GM19324 (cell line): Measurements from ENCODE around the gene RBMS1.

Source experiments
- ATAC-seq: cut with Tn5 transposase; IDR thresholded peaks from one replicate; pipeline ENCODE4 v1.9.1; 2021; ENCODE audit warnings: mild to moderate bottlenecking, moderate library complexity; ENCODE audit not compliant: unreplicated experiment, low FRiP score

The RBMS1 gene

GRCh38 chr2:160389875-160390274, 103.7 kb downstream of the RBMS1 start:
- no peak for ATAC-seq

- no peak for ATAC-seq
Observed at GRCh38 chr2:160388464-160389263, 104.9 kb downstream of the RBMS1 start.

- no peak for ATAC-seq
Observed at GRCh38 chr2:160387558-160388262, 105.9 kb downstream of the RBMS1 start.

GRCh38 chr2:160384791-160385190, 108.8 kb downstream of the RBMS1 start:
- ATAC-seq = no peak

GRCh38 chr2:160381425-160381951, 112.1 kb downstream of the RBMS1 start:
- no peak for ATAC-seq

- no peak for ATAC-seq
Observed at GRCh38 chr2:160380611-160381010, 113.0 kb downstream of the RBMS1 start.

GRCh38 chr2:160380000-160380570, 113.5 kb downstream of the RBMS1 start:
- ATAC-seq = no peak

GRCh38 chr2:160379399-160379798, 114.2 kb downstream of the RBMS1 start:
- no peak for ATAC-seq

GRCh38 chr2:160377204-160377995, 116.2 kb downstream of the RBMS1 start:
- no peak for ATAC-seq

- no peak for ATAC-seq
Observed at GRCh38 chr2:160376576-160376975, 117.0 kb downstream of the RBMS1 start.

GRCh38 chr2:160375802-160376469, 117.7 kb downstream of the RBMS1 start:
- no peak for ATAC-seq

GRCh38 chr2:160375037-160375436, 118.6 kb downstream of the RBMS1 start:
- no peak for ATAC-seq

- ATAC-seq = no peak
Observed at GRCh38 chr2:160373666-160374065, 119.9 kb downstream of the RBMS1 start.

GRCh38 chr2:160373263-160373662, 120.3 kb downstream of the RBMS1 start:
- no peak for ATAC-seq

GRCh38 chr2:160372585-160372984, 121.0 kb downstream of the RBMS1 start:
- no peak for ATAC-seq

- ATAC-seq = no peak
Observed at GRCh38 chr2:160372010-160372356, 121.6 kb downstream of the RBMS1 start.

GRCh38 chr2:160371251-160372009, 122.2 kb downstream of the RBMS1 start:
- no peak for ATAC-seq

- no peak for ATAC-seq
Observed at GRCh38 chr2:160368988-160369930, 124.3 kb downstream of the RBMS1 start.
